Right ventricle myocardium superior (tissue), 1 donor: ENCODE measurements around the gene DVL1. TPM values are rescaled to one million over a fixed set of nuclear protein-coding genes. Genes with fewer than 3 reads are reported as not detected.

Source experiments
- ATAC-seq: fragments of 200-7000 bp; cut with Tn5 transposase; one replicate; pipeline ENCODE4 v1.9.1; 2020; ENCODE audit warnings: mild to moderate bottlenecking; ENCODE audit not compliant: poor library complexity
- DNase-seq: peaks from one replicate; pipeline ENCODE4 v3.0.0-alpha.2; 2020
- intact Hi-C: fragments of 100-400 bp; cut with DNase I; formaldehyde crosslinking; loops from one replicate; pipeline ENCODE4 v1.11.2; 2022
- total RNA-seq: library from RNA; stranded (reverse); fragmentation: NEBNext Ultra II Directional; extraction: Animal tissue kit (Norgen Biotek cat#: 25700); gene quantifications from one replicate; pipeline ENCODE4 v1.2.1, GENCODE V29; 2021
- donor health status: DM: no; HTN: yes; CAD: no; lungs with severe emphysema.

Gene DVL1
- total RNA-seq, 1 donor from 2014 or later, result 126 TPM

- peak; percentile 79 for ATAC-seq
- intact Hi-C loops, result no loop called here
- DNase-seq, result peak; percentile 94
Measured at GRCh38 chr1:1307923-1308755, 41.1 kb downstream of the DVL1 start, which contains the start of the genes ACAP3 and PUSL1. Gene ACAP3, minus strand, starts transcription at chr1:1307930. Its CDS starts 115 bp downstream, at chr1:1307815. Gene PUSL1, plus strand, starts transcription at chr1:1308597. Its CDS starts 47 bp downstream, at chr1:1308644.

GRCh38 chr1:1307261-1307922 is 41.8 kb downstream of the DVL1 start:
- ATAC-seq, result peak; percentile 0
- intact Hi-C loops, result no loop called here
- DNase-seq, result peak; percentile 77

DNA sequence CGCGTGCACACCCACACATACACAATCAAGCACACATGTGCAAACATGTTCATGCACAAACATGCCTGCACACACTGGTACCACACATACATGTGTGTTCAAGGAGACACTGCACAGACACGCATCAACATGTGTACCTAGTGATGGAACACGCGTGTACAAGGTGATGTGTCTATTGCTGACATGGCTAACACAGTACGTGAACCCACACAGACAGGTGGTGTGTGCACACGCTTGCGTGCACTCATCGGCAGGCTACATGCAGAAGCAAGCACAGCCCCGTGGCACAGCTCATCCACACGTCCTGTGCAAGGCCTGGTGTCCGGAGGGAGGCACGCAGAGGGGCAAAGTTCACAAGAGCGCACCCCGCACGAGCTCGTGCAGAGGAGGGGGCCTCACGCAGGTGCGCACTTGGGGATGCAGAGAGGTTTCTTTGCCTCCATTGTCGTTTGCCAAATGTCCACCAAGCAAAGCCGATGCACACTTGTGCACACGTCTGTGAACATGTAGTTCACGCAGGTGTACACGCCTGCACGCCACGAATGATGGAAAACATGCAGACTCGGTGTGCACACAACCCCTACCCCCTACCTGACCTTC is 42.5 kb downstream of the DVL1 start:
- intact Hi-C loops, result no loop called here
- no peak for ATAC-seq
- no peak for DNase-seq

DNA sequence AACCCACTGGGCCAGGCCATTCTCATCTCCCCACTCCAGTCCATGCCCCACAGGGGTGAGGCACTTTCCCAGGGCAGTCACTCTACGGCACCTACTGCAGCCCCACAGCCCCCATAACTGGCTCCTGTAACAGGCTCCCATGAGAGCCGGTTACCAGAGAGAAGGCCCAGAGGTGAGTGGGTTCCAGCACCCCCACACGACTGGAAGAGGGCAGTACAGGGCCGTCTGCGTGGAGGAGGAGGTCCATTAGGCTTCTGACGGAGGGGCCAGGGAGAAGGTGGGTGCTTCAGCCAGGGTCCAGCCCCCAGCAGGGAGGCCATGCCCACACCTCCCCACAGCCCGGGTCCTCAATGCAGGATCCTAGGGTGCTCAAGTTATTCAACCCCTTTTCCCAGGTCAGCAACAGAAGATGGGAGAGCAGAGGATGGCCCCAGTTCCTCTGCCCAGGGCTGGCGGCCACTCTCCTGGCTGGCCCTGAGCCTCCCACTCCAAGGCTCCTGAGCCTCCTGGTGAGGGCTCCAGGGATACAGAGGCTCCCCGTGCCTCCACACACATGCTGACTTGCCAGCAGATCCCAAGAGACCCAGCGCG is 43.1 kb downstream of the DVL1 start:
- no peak for ATAC-seq
- intact Hi-C loops, result no loop called here
- DNase-seq, result no peak

- intact Hi-C loops, result no loop called here
- DNase-seq (peak; percentile 86), ATAC-seq (peak; percentile 7)
Measured at GRCh38 chr1:1305300-1306069, 43.7 kb downstream of the DVL1 start.

DNA sequence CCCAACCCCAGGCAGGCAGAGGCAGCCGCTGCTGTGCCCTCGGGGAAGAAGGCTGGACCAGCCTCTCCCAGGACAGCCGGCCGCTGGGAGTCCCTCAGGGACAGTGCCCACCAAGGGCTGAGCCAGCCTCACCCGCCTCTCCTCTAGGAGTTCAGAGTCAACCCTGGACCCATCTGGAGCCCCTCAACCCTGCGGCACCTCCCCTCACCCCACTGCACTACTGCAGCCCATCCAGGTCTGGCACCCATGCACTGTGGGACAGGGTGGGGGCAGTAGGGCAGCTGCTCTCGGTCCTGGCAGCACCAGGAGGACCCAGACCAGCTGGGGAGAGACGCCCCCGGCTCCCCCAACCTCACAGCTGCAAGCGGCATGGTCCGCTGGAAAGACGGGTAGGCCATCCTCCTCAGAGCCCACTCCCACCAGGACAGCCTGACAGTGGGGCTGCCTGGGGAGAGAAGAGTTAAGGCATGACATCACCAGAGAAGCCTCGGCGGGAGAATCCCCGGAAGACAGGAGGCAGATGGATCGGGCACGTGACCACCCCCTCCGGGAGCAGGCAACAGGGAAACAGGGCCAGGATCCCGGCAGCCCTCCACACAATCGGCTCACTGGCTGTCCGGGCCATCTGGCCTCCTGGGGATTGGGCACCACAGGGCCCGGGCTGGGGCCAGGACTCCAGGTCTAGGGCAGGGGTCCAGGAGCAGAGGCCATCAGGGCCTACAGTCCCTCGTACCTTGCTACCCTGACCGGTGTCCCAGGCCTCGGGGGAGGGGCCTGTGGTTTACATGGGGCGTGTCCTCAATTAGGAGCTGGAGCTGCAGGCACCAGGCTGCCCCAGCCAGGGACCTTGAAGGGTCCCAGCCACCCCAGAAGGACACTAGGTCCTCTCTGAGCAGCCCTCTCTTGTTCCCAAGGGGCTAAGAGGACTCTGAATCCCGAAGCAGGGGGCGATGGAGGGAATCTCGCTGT is 44.6 kb downstream of the DVL1 start:
- DNase-seq (peak; percentile 86), ATAC-seq (peak; percentile 18)
- intact Hi-C loops, result no loop called here

DNA sequence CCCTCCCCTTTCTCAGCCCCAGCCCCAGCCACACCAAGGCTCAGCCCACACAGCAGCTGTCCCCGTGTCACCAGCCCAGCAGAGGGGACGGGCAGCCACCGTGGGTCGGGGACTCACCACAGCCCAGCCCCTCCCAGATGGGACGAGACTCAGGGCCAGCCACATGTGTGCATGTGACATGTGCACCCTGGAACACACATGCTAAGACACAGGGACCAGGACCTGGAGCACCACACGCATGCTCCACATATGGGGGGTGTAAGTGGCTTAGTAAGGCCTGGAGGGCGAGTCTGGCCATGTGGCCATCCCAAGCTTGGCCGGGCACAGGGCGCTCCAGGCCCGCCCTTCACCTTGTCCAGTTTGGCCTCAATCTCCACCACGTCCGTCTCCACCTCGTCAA is 45.5 kb downstream of the DVL1 start:
- ATAC-seq (no peak), DNase-seq (no peak)
- intact Hi-C loops, result no loop called here

- ATAC-seq (no peak), DNase-seq (no peak)
- intact Hi-C loops, result no loop called here
Measured at GRCh38 chr1:1302951-1303509, 46.2 kb downstream of the DVL1 start.

GRCh38 chr1:1302006-1302430 is 47.2 kb downstream of the DVL1 start:
- DNase-seq, result no peak
- intact Hi-C loops, result no loop called here
- no peak for ATAC-seq

DNA sequence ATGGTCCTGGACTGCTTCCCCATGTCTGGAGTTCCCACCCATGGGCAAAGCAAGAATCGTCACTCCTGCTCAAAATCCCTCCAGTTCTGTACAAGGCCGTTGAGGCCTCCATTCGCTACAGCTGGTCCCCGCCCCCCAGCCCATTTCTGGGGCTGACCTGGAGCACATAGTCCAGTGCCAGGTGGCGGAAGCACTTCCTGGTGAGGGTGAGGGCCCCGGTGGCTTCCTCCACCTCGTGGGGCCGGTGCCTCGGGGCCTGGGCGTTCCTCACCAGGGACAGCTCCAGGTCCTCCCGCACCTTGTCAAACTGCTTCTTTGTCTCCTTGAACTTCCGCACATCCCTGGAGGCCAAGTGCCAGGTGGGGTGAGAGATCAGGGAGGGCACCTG is 48.9 kb downstream of the DVL1 start:
- intact Hi-C loops, result no loop called here
- no peak for ATAC-seq
- no peak for DNase-seq

DNA sequence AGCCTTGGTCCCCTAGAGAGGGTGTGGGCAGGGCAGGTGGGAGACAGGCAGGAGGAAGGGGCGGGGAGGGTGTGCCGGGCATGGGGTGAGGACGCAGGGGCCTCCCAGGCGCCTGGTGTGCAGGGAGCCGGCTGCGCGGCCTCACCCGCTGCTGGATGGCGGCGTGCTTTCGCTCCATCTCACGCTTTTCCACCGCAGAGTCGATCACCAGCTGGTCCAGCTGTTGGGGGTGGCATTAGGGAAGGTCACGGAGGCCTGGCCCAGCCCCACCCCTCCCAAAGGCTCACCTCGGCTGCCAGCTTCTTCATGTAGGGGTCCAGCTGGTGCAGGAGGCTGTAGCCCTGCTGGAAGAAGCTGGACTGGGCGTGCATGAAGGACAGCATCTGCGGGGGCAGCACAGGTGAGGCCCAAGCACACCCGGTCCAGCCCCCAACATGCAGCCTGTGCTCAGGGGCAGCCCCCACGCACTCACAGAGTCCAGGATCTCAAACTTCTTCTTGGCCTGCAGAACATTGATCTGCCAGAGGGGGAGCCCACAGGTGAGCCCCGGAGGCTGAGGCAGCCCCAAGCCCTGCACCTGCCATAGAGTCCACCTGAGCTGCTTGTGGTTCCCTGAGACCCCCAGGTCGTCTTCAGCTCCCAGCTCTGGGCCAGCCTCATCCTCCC is 49.4 kb downstream of the DVL1 start:
- intact Hi-C loops, result no loop called here
- ATAC-seq (no peak), DNase-seq (no peak)

- intact Hi-C loops, result no loop called here
- no peak for DNase-seq
- no peak for ATAC-seq
Measured at GRCh38 chr1:1298861-1299685, 50.1 kb downstream of the DVL1 start.

- DNase-seq, result no peak
- no peak for ATAC-seq
- intact Hi-C loops, result no loop called here
Measured at GRCh38 chr1:1297802-1298424, 51.3 kb downstream of the DVL1 start.

DNA sequence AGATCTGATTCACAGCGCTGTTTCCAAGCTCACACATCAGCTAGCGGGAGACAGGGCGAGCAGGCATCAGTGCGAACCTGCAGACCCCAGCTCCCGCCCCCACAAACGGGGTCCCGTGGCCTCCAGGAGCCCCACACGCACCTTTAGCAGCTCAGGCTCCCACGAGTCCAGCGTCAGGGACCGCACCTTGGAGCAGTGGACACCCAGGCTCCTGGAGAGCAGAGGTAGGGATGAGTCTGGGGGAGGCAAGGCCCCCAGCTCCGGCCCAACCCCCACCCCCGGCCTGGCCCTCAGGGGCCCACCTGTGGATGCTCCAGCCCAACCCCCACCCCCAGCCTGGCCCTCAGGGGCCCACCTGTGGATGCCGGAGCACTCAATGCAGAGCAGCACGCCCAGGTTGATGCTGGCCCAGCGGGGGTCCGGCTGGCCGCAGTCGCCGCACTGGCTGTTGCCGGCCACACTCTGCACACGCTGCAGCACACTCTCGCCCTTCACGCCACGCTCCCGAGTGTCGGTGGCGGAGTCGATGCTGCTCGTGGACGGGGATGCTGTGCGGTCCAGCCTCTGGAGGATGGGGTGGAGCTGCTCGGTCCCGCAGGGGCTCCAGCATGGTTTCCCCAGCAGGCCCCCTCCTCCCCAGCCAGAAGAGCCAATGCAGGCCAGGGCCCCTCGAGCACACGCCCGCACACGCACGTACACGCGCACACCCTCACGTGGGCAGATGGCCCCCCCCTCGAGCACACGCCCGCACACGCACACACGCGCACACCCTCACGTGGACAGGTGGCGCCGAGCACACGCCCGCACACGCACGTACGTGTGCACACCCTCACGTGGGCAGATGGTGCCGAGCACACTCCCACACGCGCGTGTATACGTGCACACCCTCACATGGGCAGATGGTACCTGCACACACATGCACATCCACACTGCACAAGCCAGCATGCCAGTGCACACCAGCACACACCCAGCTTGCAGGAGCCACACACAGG is 52.9 kb downstream of the DVL1 start:
- DNase-seq (no peak), ATAC-seq (no peak)
- intact Hi-C loops, result no loop called here
